AG10803 (cell line): ENCODE data around the gene ZSCAN29.

Experiments used
- DNase-seq: peaks from one replicate; pipeline ENCODE4 v3.0.0; 2010; ENCODE audit warnings: low read depth
- H3K4me3 ChIP-seq: 2 replicates; pipeline ENCODE4 v1.5.1; 2011; ENCODE audit warnings: mild to moderate bottlenecking, low read length, control low read depth
- TF ChIP-seq, protein P1 (sequence below): conservative IDR thresholded peaks from 2 replicates; pipeline ENCODE4 v1.5.1; 2011; ENCODE audit warnings: mild to moderate bottlenecking, low read length, control low read depth, inconsistent platforms

The ZSCAN29 gene

DNA sequence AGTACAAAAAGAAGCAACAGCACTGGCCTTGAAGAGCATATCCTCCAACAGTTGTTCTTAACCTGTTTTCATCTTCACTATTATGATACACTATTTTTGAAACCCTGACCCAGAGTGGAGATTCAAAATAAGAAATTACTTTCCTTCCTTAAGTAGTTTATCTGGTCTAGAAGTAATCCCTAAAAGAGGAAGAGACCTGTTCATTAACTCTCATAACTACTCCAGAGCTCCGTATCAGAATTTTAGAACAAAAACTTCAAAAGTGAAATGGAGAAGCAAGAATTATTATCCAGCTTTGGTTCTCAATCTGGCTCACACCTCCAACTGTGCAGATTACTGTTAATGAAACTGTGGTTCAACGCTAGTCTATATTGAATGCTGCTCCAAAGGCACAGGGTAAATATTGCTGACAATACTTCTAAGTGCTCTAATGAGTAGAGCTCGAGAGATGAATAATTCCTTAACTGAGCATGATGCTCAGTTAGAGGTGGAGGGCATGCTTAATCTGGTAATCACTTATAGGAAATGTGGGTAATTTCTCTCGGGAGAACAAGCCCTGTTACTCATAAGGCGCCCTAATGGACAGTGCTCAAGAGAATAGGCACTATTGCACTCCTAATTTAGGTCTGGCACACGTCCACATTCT is 45.7 kb downstream of the ZSCAN29 start:
- no peak for DNase-seq
- no peak overlapping the region for H3K4me3 ChIP-seq
- TF ChIP-seq, protein P1, sequence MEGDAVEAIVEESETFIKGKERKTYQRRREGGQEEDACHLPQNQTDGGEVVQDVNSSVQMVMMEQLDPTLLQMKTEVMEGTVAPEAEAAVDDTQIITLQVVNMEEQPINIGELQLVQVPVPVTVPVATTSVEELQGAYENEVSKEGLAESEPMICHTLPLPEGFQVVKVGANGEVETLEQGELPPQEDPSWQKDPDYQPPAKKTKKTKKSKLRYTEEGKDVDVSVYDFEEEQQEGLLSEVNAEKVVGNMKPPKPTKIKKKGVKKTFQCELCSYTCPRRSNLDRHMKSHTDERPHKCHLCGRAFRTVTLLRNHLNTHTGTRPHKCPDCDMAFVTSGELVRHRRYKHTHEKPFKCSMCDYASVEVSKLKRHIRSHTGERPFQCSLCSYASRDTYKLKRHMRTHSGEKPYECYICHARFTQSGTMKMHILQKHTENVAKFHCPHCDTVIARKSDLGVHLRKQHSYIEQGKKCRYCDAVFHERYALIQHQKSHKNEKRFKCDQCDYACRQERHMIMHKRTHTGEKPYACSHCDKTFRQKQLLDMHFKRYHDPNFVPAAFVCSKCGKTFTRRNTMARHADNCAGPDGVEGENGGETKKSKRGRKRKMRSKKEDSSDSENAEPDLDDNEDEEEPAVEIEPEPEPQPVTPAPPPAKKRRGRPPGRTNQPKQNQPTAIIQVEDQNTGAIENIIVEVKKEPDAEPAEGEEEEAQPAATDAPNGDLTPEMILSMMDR, result no peak

DNA sequence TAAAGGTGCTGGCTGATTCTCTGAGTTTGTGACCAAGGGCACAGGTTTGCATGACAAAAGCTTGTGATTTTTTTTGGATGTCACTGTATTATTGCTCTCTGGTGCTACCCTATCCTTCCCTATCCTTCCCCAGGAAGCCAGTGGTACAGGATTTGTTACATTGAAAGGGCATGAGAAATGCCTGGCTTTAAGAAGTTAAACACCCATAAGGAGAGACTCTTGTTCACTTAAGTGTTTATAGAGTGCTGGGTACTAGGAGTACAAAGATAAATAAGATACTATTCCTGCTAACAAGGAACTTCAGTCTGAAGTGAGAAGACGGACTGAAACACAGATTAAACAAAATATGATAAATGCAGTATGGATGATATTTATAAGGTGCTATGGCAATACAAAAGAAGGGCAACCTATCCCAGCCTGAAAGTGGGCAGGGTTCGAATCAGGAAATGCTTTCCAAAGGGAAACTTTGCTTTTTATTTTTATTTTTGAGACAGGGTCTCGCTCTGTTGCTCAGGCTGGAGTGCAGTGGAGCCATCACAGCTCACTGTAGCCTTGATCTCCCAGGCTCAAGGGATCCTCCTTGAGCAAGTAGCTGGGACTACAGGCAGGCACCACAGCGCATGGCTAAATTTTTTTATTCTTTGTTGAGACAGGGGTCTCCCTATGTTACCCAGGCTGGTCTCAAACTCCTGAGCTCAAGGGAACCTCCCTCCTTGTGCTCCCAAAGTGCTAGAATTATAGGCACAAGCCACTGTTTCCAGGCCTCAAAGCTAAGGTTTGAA is 51.7 kb downstream of the ZSCAN29 start:
- no peak for DNase-seq
- TF ChIP-seq, protein P1, result no peak

DNA sequence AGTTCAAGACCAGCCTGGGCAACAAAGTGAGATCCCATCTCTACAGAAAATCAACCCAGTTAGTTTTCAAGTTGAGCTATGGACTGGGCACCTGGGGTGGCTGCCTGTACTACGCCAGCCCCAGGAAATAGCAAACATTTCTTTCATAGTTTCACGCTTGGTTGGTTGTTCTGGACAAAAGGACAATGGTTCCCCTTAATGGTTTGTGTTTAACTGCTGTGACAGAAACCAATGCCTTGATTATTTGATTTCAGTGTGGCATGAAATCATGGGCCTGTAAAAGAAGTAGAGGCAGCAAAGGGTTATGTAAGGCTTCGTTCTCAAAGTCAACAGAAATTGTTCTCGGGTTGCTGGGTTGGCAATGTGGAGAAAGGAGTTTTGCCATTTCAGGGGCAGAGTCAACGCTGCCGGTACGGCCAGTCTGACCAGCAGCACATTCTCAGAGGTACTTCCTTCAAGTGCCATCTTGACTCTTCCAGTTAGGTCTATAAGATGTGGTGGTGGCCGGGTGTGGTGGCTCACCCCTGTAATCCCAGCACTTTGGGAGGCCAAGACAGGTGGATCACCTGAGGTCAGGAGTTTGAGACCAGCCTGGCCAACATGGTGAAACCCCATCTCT is 53.2 kb downstream of the ZSCAN29 start:
- DNase-seq, result no peak

More for the DNA sequence above, 51.7 kb downstream of the ZSCAN29 start:
- no peak overlapping the region for H3K4me3 ChIP-seq

DNA sequence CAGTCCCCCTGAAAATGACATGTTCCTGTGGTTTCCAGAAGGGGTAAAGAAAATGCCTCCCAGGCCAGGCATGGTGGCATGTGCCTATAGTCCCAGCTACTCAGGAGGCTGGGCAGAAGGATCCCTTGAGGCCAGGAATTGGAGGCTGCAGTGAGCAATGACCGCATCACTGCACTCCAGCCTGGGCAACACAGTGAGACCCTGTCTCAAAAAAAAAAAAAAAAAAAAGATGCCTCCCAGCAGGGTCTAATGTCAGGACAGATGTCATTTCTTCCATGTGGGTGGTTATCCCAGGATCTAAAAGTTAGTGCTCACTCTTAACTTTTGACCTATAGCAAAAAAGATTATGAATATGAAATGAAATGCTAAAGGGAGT is 53.9 kb downstream of the ZSCAN29 start:
- DNase-seq, result no peak
- no peak overlapping the region for H3K4me3 ChIP-seq

More for the DNA sequence above, 53.2 kb downstream of the ZSCAN29 start:
- TF ChIP-seq, protein P1, result no peak
- no peak overlapping the region for H3K4me3 ChIP-seq

DNA sequence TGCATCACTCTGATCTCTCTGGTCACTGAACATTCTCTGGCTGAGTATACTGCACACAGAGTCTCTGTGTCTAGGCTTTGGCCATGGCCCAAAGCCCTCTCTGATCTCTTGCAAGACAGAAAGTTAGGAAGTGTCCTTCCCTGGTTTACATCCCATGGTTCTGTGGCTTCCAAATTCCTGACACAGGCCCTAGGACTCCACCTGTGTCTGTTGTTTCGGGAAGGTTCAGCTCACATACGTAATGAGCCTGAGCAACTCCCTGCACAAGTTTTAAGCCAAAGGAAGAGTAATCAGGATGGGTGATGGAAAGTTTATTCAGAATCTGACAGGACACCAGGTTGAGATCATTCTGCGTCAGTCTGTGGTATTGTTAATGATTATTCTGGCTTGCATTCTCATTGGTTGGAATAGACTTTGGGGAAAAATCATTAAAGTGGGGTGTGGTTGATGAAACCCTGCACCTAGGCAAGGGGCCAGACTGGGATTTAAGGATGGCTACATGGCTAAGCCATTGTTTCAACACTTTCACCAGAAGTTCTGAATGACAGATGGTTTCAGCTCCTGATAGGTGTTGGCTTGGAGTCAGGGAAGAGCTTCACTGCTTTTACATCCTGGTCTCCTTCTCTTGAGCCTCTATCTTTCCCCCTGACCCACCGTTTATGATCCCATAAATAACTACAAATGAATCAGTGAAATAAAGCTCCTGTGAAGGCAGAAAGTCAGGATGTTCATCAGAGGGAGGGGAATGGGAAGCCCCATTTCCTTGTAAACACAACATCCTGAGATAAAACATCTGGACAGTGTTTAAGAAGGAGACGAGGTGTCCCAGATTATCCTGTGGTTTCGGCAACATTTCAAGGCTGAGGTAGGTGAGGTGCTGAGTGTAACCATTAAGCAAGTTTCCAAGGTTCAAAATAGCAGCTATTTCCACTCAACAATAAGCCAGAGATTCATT is 54.5 kb downstream of the ZSCAN29 start:
- TF ChIP-seq, protein P1, result no peak
- no peak for DNase-seq
- H3K4me3 ChIP-seq, result no peak overlapping the region

More for the DNA sequence above, 53.9 kb downstream of the ZSCAN29 start:
- TF ChIP-seq, protein P1, result no peak

DNA sequence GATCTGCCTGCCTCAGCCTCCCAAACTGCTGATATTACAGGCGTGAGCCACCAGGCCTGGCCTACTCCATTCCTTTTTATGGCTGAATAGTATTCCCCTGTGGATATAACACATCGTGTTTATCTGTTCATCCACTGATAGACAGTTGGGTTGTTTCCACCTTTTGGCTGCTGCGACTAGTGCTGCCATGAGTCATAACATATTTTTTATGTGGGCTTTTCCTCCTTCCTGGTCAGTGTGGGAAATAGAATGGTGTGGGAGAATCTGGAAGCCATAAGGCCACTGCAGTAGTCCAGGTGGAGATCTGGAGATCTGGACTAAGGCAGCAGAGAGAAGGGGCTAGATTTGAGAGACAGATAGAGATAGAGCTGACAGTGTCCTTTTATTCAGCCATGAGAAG is 56.7 kb downstream of the ZSCAN29 start:
- H3K4me3 ChIP-seq, result no peak overlapping the region
- DNase-seq, result no peak
- TF ChIP-seq, protein P1, result no peak
